ENCODE results near the gene SOX10. TPM values are rescaled to one million over a fixed set of nuclear protein-coding genes. Genes with fewer than 3 reads are reported as not detected.

Gene SOX10
- total and polyA plus RNA-seq, 2 of the 13 experiments (the other 11 are each of a cell fraction or from before 2014, with no cell fraction given): not detected

- TF ChIP-seq SMARCC2 (IDR thresholded peaks at IDR 0.05) (no peak), ZNF253 (CRISPR knock-in tag; IDR thresholded peaks at IDR 0.05; ENCODE audit: borderline replicate concordance) (no peak), STAT5B (CRISPR knock-in tag; IDR thresholded peaks at IDR 0.05) (no peak), BCLAF1 (IDR thresholded peaks at IDR 0.05) (no peak), TFDP2 (CRISPR knock-in tag; IDR thresholded peaks at IDR 0.05) (no peak), SOX13 (IDR thresholded peaks at IDR 0.05) (no peak), SOX13 (CRISPR knock-in tag; conservative IDR thresholded peaks at IDR 0.05 in 1 of 2, IDR thresholded peaks at IDR 0.05 in 1 of 2) (peak in 1 of 2 experiments; percentile 51; a peak in 1 of 4 replicates), ZNF883 (CRISPR knock-in tag; IDR thresholded peaks at IDR 0.05; ENCODE audit: not compliant biosample characterization) (peak; percentile 59), BRD4 (CRISPR knock-in tag; IDR thresholded peaks at IDR 0.05) (no peak), ZNF598 (CRISPR knock-in tag; IDR thresholded peaks at IDR 0.05; ENCODE audit: borderline replicate concordance) (peak; percentile 60; the same call in 1 of the 2 replicates), CAMTA2 (CRISPR knock-in tag; IDR thresholded peaks at IDR 0.05; ENCODE audit: borderline replicate concordance) (no peak), LRRFIP1 (CRISPR knock-in tag; conservative IDR thresholded peaks at IDR 0.05) (no peak), TOE1 (CRISPR knock-in tag; IDR thresholded peaks at IDR 0.05) (no peak), ZNF468 (CRISPR knock-in tag; IDR thresholded peaks at IDR 0.05) (no peak), ZFP1 (CRISPR knock-in tag; IDR thresholded peaks at IDR 0.05) (no peak), SRSF9 (IDR thresholded peaks at IDR 0.05; ENCODE audit: borderline replicate concordance, insufficient read depth, low read depth, low read length, poor library complexity, severe bottlenecking) (no peak), ATAD3A (CRISPR knock-in tag; IDR thresholded peaks at IDR 0.05) (no peak), ZBTB8A (CRISPR knock-in tag; IDR thresholded peaks at IDR 0.05; ENCODE audit: borderline replicate concordance, low read depth) (no peak), RXRA (CRISPR knock-in tag; IDR thresholded peaks at IDR 0.05) (peak; percentile 67; the same call in 1 of the 2 replicates), YEATS2 (CRISPR knock-in tag; IDR thresholded peaks at IDR 0.05; ENCODE audit: borderline replicate concordance) (peak; percentile 70; the same call in 1 of the 2 replicates), GABPB1 (CRISPR knock-in tag; IDR thresholded peaks at IDR 0.05) (peak; percentile 73), ZNF562 (CRISPR knock-in tag; IDR thresholded peaks at IDR 0.05; ENCODE audit: borderline replicate concordance) (no peak), ZNF441 (CRISPR knock-in tag; IDR thresholded peaks at IDR 0.05; ENCODE audit: borderline replicate concordance) (no peak), ZNF230 (CRISPR knock-in tag; IDR thresholded peaks at IDR 0.05) (no peak), RBAK (CRISPR knock-in tag; IDR thresholded peaks at IDR 0.05) (no peak)
Observed at GRCh38 chr22:37933711-37934376, 50.5 kb downstream of the SOX10 start (continued).

All from HepG2 (cell line).